Measurements from ENCODE around the gene PTPRM.

PTPRM gene

DNA sequence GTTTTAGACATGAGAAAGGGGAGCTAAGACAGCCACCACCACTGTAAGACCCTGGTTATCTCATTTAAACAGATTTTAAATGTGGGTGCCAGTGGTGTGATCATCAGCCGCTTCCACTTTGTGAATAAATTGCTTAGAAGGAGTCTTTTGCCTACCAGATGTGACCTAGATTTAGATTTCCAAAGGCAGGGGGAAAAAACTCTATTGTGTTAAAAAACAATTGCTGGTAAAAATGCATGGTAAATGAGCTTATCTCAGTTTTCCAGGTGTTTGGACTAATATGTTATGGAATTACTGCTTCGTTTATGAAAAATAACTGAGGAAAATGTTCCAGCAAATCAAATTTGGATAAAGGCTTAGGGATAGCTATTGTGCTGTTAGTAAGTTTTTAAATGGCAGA is 575.8 kb downstream of the PTPRM start:
- H3K9me2 ChIP-seq (replicated peaks; ENCODE audit: control insufficient read depth, low read length), result no peaks in the 10 kb centered on the region
- no peak overlapping the region for H3K4me2 ChIP-seq (ENCODE audit: low read length)
- no peaks in the 10 kb centered on the region for H4K20me1 ChIP-seq (ENCODE audit: control insufficient read depth, insufficient read depth, low read depth, low read length)
- H3K36me3 ChIP-seq (ENCODE audit: control insufficient read depth, low read length), result no peaks in the 10 kb centered on the region
- TF ChIP-seq EZH2phosphoT487 (IDR thresholded peaks at IDR 0.05; ENCODE audit: borderline replicate concordance, low read length) (no peak), CTCF (IDR thresholded peaks at IDR 0.05; ENCODE audit: low read depth, low read length, poor library complexity, severe bottlenecking) (no peak)
- no peaks in the 10 kb centered on the region for H3K4me1 ChIP-seq (ENCODE audit: control insufficient read depth, low read length)
- H3K9me3 ChIP-seq (ENCODE audit: control insufficient read depth, insufficient read depth, low read length), result no peaks in the 10 kb centered on the region
- no peaks in the 10 kb centered on the region for H3K79me2 ChIP-seq (ENCODE audit: control insufficient read depth, low read length)
- no peak overlapping the region for H3K4me3 ChIP-seq (ENCODE audit: low read length)
- H3K27me3 ChIP-seq (ENCODE audit: control insufficient read depth, low read length), result no peaks in the 10 kb centered on the region
- H3F3A ChIP-seq (ENCODE audit: control insufficient read depth, insufficient read depth), result no peaks in the 10 kb centered on the region
- no peak overlapping the region for H3K27ac ChIP-seq (ENCODE audit: low read depth, low read length)

GRCh38 chr18:8151181-8151580 is 584.1 kb downstream of the PTPRM start:
- no peaks in the 10 kb centered on the region for H3K9me2 ChIP-seq (replicated peaks; ENCODE audit: control insufficient read depth, low read length)
- H3K4me1 ChIP-seq (ENCODE audit: control insufficient read depth, low read length), result no peaks in the 10 kb centered on the region
- H3K27ac ChIP-seq (ENCODE audit: low read depth, low read length), result no peak overlapping the region
- no peaks in the 10 kb centered on the region for H3K9me3 ChIP-seq (ENCODE audit: control insufficient read depth, insufficient read depth, low read length)
- no peaks in the 10 kb centered on the region for H3F3A ChIP-seq (ENCODE audit: control insufficient read depth, insufficient read depth)
- no peaks in the 10 kb centered on the region for H3K27me3 ChIP-seq (ENCODE audit: control insufficient read depth, low read length)
- no peaks in the 10 kb centered on the region for H3K79me2 ChIP-seq (ENCODE audit: control insufficient read depth, low read length)
- no peak for TF ChIP-seq CTCF (IDR thresholded peaks at IDR 0.05; ENCODE audit: low read depth, low read length, poor library complexity, severe bottlenecking)
- H3K4me3 ChIP-seq (ENCODE audit: low read length), result no peak overlapping the region
- no peaks in the 10 kb centered on the region for H3K36me3 ChIP-seq (ENCODE audit: control insufficient read depth, low read length)
- no peaks in the 10 kb centered on the region for H4K20me1 ChIP-seq (ENCODE audit: control insufficient read depth, insufficient read depth, low read depth, low read length)
- H3K4me2 ChIP-seq (ENCODE audit: low read length), result no peak overlapping the region

- H3K9me3 ChIP-seq (ENCODE audit: control insufficient read depth, insufficient read depth, low read length), result no peaks in the 10 kb centered on the region
- no peak overlapping the region for H3K4me2 ChIP-seq (ENCODE audit: low read length)
- H3K79me2 ChIP-seq (ENCODE audit: control insufficient read depth, low read length), result no peaks in the 10 kb centered on the region
- H3K27ac ChIP-seq (ENCODE audit: low read depth, low read length), result no peak overlapping the region
- H3K9me2 ChIP-seq (replicated peaks; ENCODE audit: control insufficient read depth, low read length), result no peaks in the 10 kb centered on the region
- no peaks in the 10 kb centered on the region for H3K27me3 ChIP-seq (ENCODE audit: control insufficient read depth, low read length)
- H3K36me3 ChIP-seq (ENCODE audit: control insufficient read depth, low read length), result no peaks in the 10 kb centered on the region
- TF ChIP-seq EZH2phosphoT487 (IDR thresholded peaks at IDR 0.05; ENCODE audit: borderline replicate concordance, low read length) (no peak), CTCF (IDR thresholded peaks at IDR 0.05; ENCODE audit: low read depth, low read length, poor library complexity, severe bottlenecking) (no peak)
- H3K4me1 ChIP-seq (ENCODE audit: control insufficient read depth, low read length), result no peaks in the 10 kb centered on the region
- H3F3A ChIP-seq (ENCODE audit: control insufficient read depth, insufficient read depth), result no peaks in the 10 kb centered on the region
- no peak overlapping the region for H3K4me3 ChIP-seq (ENCODE audit: low read length)
- H4K20me1 ChIP-seq (ENCODE audit: control insufficient read depth, insufficient read depth, low read depth, low read length), result no peaks in the 10 kb centered on the region
These were observed 586.9 kb downstream of the PTPRM start for GRCh38 chr18:8153887-8154583.
